Activated T-helper 1 cell treated with Interleukin-2 at 50 U/mL for 16 hours (primary cell): ENCODE data around the gene FAM124B.

Experiments
- DNase-seq: peaks from one replicate; pipeline ENCODE4 v3.0.0-alpha.2; 2020; ENCODE audit warnings: low read depth

FAM124B gene, protein sequence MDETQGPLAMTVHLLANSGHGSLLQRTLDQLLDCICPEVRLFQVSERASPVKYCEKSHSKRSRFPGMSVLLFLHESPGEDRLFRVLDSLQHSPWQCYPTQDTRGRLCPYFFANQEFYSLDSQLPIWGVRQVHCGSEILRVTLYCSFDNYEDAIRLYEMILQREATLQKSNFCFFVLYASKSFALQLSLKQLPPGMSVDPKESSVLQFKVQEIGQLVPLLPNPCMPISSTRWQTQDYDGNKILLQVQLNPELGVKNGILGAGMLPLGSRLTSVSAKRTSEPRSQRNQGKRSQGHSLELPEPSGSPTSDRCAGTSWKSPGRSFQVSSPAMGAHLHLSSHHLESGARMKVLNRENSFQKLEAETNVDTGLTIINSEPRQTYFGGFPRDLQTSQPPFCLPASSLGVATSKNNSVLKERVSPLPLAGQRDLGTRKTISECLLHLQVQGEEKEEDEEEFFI

DNA sequence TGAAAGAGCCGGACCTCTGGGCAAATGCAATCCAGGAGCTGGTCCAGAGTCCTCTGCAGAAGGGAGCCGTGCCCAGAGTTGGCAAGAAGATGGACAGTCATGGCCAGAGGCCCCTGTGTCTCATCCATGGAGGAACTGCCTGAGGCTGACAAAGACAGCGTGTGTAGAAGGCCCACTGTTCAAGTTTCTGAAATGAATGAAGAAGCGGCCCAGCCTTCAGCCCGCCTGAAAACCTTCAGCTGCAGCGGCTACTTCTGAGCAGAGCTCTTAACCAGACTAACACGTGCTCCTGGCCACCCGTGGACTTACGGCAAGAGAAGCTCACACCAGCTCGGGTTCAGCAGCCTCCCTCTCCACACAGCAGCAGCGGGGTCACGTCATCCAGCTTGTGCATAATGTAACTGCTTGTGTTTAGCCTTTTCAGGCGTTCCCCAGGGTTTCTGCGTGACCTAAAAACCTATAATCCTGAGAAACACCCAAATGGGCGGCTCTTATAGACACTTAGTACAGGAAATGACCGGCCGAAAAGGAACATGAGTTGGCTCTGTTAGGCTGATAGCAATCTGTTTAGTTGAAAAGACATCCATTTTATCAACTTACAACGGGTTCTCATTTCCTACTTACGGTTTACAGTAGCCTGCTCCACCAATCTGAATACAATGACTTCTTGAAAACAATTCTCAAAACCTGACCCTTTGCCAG, at the start of gene FAM124B:
Gene FAM124B (minus strand): TSS at position 467 of the 702 bp plus-strand sequence. CDS start 339 bp downstream, at position 128.
- DNase-seq = no peak

DNA sequence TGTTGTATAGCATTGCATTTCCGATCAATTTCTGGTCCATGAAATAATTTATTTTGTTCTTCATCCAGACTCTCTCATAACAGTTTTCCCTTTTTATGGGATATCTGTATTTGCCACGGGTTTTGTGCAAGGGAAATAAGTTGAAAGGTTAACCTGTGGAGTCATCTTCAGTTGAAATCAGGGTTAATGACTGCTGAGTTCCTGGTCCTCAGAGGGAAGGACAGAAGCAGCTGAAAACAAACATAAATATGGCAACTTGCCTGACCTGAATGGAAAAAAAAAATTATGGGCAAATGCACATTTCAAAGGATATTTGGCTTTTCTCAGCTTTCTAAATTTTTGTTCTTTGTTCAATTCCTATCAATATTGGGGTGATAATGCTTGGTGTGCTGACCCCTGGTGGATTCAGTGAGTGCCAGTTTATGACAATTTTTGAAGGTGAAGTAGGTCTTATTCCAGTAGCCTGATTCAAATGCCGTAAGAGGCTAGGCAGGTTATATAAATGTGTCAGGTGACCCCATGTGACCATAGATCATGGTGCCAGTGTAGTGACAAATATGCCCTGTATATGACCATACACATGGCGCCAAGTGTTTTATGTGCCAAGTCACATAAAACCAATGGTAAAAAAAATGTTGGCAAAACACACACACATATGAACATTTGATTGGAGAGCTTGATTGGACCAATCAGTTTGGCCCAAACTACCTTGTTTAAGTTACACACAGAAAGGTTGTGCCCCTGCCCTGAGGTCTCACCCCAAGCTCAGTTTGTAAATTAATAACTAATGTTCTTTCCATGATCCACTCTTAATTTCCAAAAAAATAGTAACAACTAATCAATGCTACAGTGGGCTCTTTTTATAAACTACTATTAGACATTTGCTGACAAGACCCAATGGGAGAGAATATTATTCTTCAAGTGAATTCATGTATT, 47.6 kb upstream of the FAM124B start:
- DNase-seq = no peak

DNA sequence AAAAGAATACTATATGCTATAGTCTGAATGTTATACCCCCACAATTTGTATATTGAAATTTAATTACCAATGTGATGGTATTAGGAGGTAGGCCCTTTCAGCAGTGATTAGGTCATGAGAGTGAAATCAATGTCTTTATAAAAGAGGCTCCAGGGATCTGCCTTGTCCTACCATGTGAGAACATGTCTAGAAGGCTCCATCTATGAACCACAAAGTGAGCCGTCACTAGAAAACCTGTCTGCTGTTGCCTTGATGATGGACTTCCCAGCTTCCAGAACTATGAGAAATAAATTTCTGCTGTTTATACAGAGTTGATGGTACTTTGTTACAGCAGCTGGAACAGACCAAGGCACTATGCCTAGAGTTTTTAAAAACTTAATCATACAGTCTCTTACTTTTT, 46.3 kb upstream of the FAM124B start:
- no peak for DNase-seq

DNA sequence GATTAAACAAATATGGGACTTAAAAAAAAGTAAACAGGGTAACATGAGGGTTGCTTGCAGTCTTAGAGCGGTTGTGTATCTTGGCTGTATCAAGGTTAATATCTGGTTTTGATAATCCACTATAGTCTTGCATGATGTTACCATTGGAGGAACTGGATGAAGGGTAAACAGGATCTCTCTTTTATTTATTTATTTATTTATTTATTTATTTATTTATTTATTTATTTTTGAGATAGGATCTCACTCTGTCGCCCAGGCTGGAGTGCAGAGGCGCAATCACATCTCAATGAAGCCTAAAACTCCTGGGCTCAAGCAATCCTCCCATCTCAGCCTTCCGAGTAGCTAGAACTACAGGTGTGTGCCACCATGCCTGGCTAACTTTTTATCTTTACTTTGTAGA, 42.9 kb upstream of the FAM124B start:
- no peak for DNase-seq

DNA sequence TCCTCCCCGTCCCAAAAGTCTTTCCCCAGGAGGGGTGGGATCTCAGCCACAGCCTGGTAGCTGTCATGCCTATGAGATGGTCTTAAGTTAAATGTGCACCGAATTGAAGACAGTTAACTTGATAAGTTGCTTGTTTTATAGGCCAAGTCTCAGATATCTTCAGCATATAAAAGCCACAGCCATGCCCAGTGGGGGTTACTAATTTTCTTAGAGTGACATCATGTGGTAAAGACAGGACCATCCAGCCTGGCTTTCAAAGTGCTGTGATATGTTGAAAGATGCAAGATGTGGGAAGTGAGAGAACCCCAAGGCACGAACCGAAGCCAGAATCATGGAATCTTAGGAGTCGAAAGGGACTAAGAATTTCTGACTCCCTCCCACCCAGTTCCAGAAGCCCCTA, 42.1 kb upstream of the FAM124B start:
- DNase-seq = no peak

DNA sequence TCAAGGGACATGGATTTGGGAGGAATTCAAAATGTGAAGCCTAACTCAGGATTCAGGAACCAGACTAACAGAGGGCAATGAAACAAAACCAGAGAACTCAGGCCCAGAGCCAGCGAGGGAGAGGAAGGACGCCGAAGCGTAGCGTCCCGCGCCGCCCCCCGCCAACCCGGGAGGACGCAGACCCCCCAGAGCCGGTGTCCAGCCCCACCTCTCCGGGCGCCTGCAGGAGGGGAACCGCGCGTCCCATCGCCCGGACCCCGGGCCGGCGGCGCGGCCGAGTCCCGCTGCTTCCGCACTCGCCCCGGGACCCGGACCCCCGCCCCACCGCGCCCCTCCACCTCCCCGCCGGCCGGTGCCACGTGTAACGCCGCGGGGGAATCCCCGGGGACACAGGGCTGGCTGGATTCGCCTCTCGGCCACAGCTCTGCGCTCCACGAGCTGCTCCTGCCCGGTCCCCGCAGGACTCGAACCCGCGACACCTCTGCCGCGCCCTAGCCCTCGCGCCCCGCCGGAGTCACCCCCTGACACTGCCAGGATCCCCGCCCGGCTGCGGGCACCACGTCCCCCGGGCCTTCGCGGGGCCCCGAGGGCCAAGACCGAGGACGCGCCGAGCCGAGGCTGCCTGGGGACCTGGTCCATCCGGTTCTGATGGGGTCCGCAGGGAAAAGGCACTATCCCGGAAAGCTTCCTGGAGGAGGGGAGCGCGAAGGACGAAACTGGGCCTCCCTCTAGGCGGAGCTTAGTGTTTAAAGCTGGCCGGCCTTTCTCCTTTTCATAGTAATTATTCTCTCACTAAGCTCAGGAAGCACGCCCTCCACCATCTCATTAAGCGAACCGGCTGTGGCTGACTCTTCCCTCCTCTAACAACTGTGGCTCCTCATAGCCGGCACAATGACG, 40.4 kb upstream of the FAM124B start:
- DNase-seq = no peak

DNA sequence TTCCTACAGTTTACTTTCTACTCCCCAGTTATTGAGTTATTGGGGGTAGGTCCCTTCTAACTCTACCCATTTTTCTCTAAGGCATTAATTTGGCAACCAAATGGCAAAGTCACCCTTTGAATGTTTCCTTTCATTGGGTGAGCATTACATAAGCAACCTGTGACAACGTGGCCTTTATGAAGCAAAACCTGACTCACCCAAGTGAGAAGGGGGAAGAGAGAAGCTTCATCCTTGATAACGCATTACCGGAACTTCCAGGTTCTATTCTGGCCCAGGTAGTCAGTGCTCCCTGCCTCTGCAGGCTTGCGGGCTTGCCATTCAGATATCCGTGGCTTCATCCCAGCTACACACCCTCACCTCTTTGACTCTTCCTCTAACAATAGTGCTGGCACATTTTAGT, 39.1 kb upstream of the FAM124B start:
- DNase-seq = no peak

DNA sequence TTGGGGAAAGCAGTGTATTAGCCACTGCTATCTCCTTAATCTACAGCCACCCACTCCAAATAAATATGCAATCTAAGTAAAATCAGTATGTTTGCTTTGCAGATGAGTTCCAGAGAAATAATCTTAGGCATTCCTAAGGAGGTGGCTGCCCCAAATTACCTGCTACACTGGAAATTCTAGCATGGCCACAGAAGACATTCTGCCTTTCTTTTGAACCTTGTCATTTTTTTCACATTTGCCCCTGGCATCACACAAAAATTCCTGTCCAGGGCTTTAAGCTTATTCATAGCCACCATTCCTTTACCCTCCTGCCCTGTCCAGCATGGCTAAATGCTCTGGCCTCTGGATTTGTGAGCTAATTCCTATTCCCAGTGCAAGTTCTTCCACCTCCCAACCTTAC, 36.8 kb upstream of the FAM124B start:
- DNase-seq = no peak

DNA sequence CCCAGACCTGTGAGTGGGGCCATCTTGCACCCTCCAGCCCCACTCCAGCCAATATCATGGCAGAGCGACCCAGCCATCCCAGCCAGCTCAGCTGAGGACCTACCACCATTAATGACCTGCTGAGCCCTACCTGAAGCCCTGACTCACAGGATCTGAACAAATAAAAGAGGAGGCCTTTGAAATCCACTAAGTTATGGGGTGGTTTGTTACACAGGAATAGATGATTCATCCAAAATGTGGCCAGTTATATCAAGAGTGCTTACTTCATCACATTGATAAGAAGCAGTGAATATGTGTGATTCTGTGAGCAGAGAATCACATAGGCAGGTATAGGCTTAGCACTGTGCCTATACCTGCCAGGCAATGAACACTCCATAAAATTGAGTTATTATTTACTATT, 34.7 kb upstream of the FAM124B start:
- no peak for DNase-seq

DNA sequence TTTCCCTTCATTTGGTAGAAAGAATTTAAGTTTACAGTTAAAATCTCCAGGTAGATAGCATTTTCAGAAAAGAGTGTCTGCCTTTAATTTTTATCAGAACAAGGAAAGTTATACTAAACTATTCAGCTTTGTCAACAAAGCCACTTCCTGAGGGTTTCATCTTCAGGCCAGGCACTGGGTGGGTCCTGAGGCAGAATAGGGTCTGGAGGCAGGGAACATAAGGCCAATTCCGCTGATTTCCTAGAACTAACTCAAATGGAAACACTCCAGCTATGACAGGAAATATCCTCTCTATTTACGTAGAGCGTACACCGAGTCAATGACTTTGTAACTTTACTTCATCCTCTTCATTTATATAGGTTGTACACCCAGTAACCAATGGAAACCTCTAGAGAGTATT, 32.7 kb upstream of the FAM124B start:
- no peak for DNase-seq

DNA sequence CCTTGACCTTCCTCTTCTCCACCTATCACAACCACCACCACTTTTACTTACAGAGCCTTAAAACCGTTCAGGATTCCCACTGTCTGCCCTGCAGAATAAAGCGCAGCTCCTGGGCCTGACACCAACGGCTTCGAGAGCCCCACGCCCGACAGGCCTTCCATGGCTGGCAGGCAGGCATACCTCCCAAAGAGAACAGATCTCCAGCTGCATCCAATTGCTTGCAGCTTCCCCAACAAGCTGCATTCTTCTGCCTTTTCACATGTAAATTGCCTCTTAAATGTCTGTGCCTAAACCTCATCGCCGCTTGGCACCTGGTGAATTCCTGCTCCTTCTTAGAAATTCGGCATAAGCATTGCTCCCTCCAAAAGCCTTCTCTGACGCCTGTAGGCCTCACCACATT, 31.5 kb upstream of the FAM124B start:
- DNase-seq = no peak

DNA sequence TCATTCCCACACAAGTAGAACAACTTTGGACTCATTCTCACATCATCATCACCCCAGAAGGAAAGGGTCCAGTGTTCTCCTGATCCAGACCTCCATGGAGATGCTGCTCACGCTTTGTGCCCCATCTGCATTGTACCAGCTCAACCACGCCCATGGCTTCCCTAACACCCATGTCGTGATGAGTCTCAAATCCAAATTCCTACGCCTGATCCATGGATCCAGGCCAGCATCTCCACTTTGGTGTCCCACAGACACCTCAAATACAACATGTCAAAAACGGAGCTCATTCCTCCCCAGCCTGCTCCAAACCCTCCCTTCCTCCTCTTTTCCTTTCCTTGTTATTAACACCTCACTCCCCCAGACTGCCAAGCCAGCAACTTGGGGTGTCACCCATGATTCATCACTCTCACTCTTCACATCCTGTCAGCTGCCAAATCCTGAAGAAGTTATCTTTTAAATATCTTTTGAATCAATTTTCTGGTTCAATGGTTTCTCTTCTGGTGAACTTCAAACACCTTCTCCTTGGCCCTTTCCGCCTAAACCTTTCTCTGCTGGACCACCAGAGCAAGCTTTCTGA, 30.2 kb upstream of the FAM124B start:
- DNase-seq = no peak

DNA sequence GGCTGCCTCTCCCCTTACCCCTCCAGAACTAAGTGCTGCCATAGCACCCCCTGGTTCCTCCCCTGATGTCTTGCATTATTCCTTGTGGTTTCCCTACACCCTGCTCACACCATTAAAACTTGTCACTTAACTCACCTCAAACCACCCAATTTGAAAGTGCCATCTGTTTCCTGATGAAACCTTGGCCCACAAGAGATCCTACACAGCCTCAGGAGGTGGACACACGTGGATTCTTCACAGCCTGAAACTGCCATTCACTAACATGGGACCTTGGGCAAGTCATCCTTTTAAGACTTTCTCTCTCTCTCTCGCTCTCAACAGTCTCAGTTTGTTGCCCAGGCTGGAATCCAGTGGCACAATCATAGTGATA, 27.5 kb upstream of the FAM124B start:
- DNase-seq = no peak

DNA sequence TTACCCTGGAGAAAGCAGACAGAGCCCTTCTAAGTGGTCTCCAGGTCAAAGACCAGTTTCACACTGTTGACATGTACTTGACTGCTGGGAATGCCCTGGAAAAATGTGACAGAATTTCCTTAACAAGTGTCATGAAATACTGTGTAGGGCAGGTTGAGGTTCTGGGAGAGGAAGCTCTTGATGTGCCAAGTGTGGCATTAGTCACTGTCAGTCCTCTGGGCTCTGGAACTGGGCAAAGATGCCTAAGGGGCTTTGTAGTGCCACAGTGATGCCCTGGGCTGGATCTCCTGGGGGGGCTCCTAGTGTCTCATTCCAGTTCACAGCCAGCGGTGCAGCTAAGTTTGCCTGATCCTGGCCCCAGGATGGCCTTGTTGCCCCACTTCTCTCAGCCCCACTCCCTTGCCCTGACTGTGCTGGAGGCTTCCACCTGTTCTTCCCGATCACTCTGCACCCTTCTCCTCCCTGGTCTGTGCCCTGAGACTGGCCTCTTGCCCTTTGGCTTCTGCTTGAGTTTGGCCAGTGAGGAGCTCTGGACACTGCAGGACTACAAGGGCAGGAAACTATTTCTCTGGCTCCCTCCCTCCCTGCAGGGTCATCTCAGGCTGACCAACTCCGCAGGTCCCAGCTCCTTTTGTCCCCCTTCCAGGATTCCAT, 27.0 kb upstream of the FAM124B start:
- no peak for DNase-seq

DNA sequence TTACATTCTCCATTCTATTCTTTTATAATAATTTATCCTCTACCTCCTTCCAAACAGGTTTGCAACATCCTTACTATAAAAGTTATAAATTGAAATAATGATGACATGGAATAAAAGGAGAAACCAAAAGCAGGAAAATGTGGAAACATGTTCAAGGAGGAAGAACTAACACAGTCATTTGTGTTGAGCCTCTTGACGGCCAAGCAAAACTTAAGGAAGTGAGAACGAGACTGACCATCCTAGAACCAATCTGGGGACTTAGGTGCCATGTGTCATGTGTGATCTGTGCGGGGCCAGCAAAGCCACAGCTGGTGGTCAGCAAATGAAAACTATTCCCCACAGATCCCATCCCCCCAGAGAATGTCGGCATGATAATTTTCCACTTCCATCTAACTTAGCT, 25.6 kb upstream of the FAM124B start:
- DNase-seq = no peak

DNA sequence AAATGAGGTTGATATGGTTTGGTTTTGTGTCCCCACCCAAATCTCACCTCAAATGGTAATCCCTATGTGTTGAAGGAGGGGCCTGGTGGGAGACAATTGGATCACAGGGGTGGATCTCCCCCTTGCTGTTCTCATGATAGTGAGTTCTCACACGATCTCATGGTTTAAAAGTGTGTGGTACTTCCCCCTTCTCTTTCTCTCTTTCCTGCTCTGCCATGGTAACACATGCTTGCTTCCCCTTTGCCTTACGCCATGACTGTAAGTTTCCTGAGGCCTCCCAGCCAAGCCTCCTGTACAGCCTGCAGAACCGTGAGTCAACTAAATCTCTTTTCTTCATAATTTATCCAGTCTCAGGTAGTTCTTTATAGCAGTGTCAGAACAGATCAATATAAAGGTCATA, 24.7 kb upstream of the FAM124B start:
- no peak for DNase-seq

DNA sequence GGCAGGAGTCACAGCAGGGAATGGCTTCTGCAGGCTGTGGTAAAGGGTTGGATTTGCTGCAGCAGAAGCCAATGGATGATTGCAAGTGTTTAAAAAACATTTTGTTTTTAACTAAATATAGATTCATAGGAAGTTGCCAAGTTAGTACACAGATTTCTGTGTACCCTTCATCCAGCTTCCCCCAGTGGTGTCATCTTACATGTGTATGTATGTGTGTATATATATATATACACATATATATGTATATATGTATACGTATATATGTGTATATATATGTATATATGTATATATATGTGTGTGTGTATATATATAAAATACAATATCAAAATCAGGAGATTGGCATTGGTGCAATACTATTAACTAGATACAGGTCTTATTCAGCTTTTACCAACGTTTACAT, 19.2 kb upstream of the FAM124B start:
- DNase-seq = no peak

DNA sequence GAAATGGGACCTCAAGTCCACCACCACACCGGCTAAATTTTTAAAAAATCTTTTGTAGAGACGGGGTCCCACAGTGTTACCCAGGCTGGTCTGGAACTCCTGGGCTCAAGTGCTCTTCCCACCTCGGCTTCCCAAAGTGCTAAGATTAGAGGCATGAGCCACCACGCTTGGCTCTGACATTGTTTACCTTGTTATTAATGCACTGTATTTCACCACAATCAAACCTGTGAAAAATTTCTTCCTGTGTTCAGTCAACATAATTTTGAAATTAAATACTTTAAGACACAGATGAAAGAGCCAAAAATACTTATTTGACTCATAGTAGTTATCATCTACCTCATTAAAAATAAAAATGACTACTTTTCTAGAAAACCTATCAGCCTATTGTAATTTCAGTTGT, 16.0 kb upstream of the FAM124B start:
- no peak for DNase-seq

DNA sequence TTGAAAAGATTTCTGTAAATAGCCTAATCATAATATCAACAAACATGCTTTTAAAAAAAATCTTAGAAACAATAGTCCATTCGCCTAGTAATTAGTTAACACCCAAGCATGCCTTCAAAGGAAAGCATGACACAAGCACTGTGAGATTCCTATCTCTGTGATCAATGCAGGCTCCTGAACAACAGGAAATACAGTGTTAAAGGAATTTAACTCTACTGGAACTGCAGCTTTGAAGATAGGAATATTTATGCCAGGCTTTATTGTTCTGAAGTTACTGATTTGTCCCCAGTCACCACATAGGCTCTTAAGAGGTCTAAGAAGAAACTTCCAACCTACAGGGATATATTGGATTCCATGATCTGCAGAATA, 15.4 kb upstream of the FAM124B start:
- no peak for DNase-seq

DNA sequence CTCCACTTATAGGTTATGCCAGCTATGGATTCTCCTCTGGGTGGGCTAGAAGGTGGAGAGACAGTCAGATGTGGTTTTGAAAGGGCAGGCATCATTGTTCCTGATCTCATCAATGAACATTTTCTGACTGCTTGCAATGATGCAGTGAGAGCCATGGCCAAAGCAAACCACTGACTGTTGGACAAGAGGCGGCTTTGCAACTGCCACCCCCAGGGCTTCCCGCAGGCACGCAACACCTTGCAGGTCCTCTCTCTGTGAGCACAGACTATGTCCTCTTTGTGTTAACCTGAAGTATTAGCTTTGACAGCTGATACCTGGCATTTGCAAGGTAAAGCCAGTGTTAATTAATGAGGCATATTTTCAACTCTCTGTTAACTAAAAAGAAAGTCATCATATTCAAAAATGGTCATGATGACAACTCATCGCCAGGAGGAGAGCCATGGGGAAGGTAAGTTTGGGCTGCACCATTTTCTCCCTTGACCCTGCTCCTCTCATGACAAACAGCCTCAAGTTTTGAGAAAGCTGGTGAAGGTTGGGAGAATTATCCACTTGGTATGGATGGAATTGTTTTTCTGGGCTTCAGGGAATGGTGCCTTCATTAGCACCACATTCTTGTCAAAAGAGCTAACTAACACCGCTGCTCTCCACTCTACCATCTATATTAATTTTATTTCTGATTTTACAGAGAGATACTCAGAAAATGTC, 14.9 kb upstream of the FAM124B start:
- no peak for DNase-seq
